T follicular helper cell (primary cell): ENCODE data around the gene GRXCR2.

Source experiments
- DNase-seq: peaks from one replicate; pipeline ENCODE4 v3.0.0-alpha.2; 2020; ENCODE audit warnings: low read depth

The GRXCR2 gene

DNA sequence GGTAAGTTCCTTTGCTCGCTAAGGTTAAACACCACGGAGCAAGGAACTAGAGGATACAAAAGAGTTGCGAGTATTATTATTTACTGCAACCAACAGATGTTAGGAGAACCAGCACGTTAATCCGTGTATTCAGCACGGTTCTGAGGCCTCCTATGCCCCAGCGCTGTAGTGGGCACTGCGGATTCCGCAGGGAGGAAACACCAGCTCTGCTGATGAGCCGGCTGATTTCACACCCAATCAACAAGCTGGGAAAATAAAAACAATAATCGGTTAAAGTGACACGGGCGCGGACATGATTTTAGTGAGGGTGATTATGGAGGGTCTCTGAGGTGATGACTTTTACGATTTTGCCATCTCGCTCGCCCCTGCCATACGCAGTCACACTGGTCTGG lies 37.0 kb downstream of the GRXCR2 start:
- DNase-seq: no peak

DNA sequence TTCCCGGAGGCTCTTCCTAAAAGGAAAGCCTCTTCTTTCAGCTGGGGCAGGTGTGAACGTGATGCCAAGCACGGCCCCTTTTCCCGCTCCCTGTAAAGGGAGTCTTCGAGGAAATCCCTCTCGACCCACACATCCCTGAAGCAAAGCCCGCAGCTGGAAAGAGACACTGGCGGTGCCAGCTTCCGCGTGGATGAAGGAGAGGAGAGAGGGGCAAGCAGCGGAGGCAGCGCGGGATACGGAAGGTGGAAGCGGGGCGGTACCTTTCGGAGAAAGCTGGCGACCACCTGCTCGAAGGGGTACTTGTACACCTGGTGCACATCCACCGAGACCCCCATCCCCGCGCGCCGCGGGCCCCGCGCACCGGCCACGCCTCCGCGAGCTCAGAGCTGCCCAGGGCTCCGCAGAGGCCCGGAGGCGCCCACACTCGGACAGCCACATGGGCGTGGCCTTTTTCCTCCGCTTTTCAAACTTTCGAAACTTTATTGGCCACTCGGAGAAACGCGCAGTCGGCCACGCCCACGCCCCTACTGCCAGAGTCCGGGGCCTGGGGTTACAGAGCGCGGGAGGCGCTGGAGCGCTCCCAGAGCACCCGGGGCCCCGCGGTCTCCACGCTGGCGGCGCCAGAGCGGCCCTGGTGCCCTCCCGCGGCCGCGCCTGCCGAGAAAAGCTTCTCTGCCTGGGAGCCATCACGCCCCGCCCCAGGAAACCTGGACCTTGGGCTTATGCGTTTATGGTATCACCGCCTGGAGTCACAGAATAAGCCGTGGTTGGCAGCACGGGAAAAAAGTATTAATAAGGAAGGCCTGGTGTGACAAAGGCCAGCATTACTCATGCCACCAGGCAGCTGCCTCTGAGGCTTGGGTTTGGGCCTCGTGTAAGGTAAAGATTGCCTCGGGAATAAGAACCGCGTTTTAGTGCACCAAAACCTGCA lies 37.6 kb downstream of the GRXCR2 start, which contains the start of gene PRELID2:
Gene PRELID2 (minus strand): TSS at position 426 of the 931 bp plus-strand sequence. CDS start 91 bp downstream, at position 335.
- peak; percentile 9 for DNase-seq

GRCh38 chr5:145834554-145834916 lies 38.3 kb downstream of the GRXCR2 start:
- DNase-seq: no peak

GRCh38 chr5:145833631-145834200 lies 39.1 kb downstream of the GRXCR2 start:
- no peak for DNase-seq

DNA sequence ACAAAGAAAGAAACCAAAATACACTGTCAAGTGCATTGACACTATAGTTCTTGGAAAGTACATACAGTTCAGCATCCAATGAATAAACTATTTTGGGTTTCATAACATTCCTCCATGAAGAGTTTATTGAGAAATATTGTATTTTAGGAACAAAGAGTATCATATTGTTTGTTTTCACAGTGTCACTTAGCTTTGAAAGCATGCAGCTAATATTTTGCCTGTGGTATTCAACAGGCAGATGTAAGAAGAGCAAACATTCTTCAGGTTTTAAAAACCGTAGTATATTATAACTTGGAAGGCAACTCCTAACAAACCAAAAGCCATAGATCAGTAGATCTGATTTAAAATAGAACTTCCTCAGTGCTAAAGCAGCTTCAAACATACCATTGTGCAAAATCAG lies 42.2 kb downstream of the GRXCR2 start:
- DNase-seq: no peak

DNA sequence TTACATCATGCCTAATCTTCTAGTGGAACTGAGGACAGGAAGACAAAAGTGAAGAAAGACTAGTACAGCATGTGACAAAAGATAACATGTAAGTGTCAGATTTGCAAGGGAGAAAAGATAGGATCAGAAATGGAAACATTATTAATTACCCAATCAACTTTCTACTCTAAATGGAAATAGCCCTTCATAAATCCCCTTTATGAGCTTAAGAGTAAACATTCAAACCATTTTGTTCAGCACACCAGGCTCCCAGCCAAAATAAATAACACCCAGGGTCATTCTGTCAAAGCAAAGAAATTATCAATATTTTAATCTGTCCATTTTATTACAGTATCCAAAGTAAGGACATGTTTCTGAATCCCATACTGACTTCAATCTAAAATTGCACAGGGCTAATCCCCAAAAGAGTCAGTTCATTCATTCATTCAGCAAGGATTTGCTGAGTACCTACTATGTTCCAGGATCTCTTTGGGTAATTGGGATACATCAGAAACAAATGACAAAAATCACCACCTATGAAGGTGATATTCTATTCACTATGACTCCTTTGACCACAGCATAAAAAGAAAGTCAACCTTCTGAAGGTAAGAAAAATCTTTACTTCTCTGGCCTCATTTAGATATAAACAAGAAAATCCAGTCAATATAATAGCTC lies 43.0 kb downstream of the GRXCR2 start:
- no peak for DNase-seq

DNA sequence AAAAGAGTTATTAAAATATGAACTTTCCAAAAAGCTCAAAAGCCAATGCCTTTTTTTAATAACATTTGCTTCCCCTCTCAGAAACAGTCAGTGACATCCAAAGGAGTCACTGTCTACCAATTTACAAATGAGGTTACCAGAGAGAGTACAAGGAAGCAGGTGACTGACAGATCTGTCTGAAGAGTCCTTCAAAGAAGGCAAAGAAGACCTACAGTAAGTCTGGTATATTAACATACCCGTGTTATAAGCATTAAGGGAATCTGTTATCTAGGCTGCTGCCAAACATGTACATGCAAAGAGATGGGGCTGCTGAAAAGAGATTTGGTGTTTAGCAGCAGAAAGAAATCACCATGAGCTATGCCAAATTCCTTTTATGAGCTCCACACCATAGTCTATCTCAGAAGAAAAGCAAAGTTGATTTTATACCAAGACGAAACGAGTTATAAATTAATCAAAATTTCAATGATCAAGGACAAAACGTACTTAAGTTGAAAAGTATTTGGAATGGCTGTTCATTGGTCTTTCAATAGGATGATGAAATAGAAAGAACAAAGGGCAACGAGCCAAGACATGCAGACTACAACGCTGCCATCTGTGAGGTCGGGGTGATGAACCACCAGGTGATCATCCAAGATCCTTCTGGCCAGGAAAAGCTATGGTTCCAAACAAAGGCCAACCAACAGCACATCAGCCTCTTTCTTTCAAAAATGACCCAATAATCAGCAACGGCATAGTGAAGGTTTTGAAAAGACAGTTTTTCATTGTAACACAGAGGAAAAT lies 45.7 kb downstream of the GRXCR2 start:
- DNase-seq: no peak

DNA sequence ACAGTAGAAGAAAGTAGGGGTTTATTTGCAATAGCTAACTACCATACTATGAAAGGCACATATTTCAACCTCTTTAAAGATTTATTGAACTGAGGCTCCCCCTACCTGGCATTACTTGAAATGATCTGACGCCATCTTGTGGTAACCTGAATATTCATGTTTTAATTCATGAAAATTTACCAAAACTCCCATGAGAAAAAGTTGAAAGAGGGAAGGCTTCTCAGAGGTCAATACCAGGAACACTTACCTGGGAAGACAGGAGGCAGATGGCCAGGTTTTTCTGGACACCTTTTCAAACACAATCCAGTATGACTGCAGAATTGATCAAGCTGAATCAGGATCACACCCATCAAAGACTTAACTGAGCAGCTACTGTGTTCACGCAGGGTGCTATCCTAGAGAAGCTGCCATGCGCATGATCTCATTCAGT lies 47.0 kb downstream of the GRXCR2 start:
- DNase-seq: no peak

DNA sequence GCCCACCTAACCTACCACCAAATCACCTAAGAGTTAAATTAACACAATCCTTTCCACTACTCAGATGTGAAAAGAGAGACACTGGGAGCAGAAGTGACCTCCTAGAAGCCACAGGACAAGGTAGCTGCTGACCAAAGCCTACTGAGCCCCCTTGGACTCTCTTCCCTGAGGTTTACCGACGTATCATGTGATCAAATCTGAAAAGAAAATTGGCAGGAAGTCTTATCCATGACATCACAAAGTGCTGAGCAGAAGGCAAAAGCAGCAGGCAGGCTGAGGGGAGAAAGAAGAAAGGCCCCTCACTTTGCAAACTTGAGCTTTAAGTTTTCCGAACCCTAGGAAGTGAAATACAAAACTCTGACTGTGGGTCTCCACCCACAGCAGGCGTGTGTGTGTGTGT lies 48.8 kb downstream of the GRXCR2 start:
- no peak for DNase-seq

- DNase-seq: no peak
These were observed 54.2 kb downstream of the GRXCR2 start for GRCh38 chr5:145818604-145819003.

- DNase-seq: no peak
These were observed 59.9 kb downstream of the GRXCR2 start for GRCh38 chr5:145812877-145813276.

DNA sequence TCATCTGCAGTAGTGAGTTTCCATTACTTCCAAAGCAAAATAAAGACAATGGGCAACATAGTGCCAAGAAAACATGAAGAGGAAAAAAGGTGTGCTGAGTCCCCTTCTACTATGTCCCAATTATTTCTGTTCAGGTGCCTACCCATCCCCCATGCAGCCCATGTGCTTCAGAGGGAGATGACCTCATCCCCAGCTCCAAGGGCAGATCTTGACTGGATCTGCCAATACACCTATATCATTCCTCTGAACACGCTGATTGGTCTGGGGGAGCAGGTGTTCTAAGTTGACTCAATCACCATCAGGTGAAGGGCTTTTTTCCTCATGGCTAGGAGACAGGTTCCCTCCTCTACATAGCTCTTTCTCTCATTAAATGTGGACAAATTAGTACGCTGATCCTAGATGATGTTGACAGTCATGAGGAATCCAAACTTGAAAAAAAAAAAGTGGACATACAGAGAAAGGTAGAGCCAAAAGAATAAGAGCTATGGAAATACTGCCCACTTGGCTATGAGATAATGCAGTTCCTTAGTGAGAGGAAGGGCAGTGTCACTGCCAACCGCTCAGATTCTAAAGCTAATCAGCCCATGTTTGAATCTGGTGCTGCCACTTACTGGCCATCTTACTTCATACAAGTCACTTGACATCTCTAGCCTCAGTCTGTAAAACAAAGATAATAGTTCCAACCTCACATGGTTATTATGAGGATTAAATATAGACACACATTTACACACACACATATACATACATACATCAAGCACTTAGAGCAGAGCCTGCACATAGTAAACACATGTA lies 60.8 kb downstream of the GRXCR2 start:
- no peak for DNase-seq
